HG02588 (cell line): ENCODE results near the gene USP28.
"Not testable (repeated sequence)": the region's sequence is repeated elsewhere in the genome, so short reads cannot be mapped to it uniquely, and the experiment has no call there.

Experiments
- ATAC-seq: cut with Tn5 transposase; IDR thresholded peaks from one replicate; pipeline ENCODE4 v1.9.1; 2021; ENCODE audit warnings: mild to moderate bottlenecking, moderate library complexity; ENCODE audit not compliant: unreplicated experiment

Gene USP28

GRCh38 chr11:113879446-113879845, 4.1 kb upstream of the USP28 start:
- not testable (repeated sequence) for ATAC-seq

DNA sequence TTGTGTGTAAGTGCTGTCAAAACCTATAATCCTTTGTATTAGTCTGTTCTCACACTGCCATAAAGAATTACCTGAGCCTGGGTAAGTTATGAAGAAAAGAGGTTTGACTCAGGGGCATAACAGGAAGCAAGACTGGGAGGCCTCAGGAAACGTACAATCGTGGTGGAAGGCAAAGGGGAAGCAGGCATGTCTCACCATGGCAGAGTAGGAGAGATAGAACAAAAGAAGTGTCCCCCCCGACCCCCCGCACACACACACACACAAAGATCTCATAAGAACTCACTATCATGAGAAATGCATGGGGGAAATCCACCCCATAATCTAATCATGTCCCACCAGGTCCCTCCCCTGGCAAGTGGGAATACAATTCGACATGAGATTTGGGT, 2.3 kb upstream of the USP28 start:
- no peak for ATAC-seq

DNA sequence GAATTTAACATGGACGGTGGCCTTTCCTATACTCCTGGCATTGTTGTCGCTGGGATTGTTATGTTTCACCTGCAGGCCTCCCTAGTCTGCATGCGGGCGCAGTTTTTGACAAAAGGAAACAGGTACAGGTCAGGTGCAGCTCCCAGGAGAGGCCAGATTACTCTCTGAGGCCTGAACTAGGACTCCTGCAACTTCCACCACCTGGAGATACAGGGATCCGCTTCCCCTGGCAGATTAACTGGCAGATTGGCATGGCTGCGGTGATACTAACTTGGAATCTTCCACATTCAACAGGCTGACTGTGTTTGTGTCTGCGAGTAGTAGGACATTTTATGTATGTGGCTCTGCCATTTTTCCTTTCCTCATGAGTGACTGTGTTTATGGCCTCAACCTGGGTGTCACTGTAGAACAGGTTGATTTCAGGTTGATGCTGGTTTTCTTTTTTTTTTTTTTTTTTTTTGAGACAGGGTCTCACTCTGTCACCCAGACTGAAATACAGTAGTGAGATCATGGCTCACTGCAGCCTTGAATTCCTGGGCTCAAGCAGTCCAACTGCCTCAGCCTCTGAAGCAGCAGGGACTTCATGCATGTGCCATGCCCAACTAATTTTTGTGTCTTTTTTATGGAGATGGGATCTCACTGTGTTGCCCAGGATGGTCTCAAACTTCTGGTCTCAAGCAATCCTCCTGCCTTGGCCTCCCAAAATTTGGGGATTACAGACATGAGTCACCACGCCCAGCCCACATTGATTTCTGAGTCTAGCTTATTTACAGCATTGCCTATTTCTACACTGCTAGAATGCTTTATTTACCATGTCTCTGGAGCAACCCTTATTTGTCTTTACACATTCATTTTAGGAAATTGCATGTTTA, 1.7 kb upstream of the USP28 start:
- ATAC-seq, result no peak

DNA sequence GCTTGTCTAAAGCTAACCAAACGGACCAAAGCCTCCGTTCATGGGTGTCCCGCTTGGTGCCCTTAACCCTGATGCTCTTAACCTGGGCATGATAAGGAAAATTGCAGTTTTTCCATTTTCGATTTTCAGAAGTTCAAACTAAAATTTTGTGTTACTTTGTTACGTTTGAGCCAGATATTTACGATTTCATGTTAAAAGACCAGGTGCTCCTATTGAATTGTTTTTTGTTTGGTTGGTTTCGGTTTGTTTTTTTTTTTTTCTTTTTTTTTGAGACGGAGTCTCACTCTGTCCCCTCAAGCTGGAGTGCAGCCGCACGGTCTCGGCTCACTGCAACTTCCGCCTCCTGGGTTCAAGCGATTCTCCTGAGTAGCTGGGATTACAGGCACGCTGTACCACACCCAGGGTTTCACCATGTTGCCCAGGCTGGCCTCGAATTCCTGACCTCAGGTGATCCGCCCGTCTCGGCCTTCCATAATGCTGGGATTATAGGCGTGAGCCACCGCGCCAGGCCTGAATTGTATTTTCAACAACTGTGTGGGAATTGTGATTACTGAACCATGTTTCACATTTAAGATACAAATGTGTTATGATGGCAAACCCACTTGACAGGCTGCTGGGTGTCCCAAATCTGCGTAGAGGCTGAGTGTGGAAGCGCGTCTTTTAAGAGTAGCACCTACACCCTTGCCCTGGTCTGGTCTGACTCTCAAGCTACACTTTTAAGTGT, 864 bp upstream of the USP28 start:
- no peak for ATAC-seq

DNA sequence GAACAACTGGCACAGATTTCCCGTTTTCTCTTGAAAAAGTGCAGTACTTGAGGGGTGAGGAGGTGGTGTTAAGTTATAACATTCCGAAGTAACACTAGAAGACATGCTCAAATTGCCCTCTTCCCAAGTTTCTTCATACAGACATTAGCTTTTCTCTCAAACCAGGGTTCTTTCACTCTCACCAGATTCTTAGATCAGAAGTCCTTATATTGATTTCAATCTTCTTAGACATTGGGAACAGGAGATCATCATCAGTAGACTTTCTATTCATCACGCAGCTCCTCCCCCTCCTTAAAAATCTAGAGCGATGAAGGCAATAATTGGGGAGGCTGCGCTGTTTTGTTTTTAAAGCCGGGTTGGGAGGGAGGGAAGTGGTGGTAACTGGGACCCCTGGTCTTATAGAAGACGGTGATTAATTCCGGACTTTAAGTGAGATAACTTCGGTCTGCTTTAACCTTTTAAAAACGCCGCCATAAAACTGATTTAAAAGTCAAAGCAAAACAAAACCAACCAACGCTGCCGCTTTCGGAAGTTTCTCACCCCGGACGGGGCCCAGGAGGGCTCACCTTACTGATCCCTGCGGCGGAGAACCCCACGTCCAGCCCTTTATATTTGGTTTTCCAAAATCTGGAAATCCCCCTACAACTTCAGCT, 665 bp downstream of the USP28 start:
- ATAC-seq, result peak; percentile 35

GRCh38 chr11:113874096-113874495, 1.3 kb downstream of the USP28 start:
- no peak for ATAC-seq

GRCh38 chr11:113873236-113873626, 2.1 kb downstream of the USP28 start:
- ATAC-seq, result no peak

DNA sequence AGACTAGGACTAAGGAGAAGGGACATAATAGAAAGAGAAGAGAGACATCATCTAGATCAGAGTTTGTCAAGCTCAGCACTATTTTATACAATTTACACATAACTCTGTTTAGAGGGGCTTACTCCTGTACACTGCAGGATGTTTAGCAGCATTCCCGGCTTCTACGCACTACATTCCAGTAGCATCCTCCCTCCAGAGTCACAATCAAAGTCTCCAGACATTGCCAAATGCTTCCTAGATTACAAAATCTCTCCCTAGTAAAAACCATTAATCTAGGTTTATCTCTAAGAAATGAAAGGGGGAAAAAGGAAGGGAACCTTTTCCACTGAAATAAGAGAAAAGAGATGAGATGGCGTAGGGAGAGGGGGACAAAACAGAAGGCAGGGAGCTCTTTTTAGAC, 4.0 kb downstream of the USP28 start:
- ATAC-seq, result no peak

DNA sequence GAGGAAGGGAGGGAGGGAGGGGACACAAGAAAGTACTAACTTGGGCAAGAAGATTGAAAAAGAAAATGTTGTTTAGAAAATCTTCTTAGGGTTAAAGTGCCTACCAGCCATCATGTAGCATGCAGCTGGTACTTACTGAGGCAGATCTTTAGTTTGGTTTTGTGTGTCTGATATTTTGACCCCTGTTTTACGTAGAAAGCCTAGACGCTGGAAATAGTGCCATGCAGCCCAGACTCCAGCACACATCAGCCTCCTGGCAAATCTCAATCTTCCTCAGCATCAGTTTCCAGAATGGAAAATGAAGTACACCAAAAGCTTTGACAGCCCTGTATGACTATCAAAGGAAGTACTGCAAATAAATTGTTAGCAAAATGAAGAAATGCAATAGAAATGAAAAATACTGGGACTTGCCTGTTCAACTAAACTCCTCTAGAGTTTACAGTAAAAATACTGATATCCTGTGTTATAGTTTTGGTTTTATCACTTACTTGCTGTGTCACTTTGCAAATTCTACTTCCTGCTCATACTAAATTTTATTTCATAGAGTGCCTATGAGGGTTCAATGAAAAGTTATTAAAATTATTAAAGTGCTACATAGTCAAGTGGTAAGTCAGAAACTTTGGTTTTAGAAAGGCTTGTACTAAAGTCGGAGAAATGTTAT, 7.4 kb downstream of the USP28 start:
- no peak for ATAC-seq

DNA sequence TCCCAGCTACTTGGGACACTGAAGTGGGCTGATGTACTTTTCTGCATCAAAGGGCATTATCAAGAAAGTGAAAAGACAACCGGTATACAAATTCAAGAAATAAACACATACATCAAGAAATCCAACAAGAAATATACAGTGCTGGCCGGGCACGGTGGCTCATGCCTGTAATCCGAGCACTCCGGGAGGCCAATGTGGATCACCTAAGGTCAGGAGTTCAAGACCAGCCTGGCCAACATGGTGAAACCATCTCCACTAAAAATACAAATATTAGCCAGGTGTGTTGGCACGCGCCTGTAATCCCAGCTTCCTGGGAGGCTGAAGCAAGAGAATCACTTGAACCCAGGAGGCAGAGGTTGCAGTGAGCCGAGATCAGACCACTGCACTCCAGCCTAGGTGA, 9.5 kb downstream of the USP28 start:
- ATAC-seq, result no peak

DNA sequence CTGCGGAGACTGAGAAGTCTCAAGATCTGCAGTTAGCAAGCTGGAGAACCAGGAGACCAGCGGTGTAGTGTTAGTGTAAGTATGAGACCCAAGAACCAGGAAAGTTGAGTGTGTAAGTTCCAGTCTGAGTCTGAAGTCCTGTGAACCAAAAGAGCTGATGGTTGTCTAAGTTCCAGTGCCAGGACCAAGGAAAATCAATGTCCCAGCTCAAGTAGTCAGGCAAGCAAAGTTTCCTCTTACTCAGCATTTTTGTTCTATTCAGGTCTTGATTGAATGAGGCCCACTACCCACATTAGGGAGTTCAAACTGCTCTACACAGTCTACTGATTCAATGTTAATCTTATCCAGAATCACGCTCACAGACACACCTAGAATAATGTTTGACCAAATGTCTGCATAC, 11.0 kb downstream of the USP28 start:
- ATAC-seq, result no peak

- ATAC-seq, result no peak
Observed at GRCh38 chr11:113862435-113862834, 12.9 kb downstream of the USP28 start.

DNA sequence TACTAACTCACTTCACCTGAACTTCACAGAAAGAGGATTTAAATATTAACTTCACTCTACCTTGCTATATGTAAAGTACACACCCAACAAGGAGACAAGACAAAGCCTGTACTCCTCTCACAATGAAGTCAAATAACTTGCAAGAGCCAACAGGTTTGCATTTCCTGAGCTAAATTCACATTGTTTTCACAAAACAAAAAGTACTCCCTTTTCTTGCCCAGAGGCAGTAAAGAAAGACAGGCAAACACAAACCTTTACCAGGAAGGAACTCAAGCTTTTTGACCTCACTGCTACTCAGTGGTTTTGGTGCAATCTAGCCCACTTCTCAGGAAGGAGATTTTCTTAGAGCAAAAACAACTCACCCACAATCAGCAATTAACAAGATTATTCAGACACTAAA, 15.7 kb downstream of the USP28 start:
- no peak for ATAC-seq

GRCh38 chr11:113856966-113857759, 18.2 kb downstream of the USP28 start:
- no peak for ATAC-seq

DNA sequence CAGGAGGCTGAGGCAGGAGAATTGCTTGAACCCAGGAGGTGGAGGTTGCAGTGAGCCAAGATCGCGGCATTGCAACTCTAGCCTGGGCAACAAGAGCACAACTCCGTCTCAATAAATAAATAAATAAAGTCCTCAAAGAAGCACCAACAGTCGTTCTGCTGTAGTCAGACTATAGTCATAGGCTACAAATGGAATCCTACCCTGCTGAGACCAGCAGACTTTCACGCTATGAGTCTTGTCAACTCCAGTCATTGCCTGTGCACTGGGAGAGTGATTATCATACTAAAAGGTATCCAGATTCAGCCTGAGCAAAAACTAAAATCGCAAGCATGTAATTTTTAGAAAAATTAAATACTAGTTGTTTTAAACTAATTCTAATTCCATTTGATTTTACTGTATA, 19.6 kb downstream of the USP28 start:
- ATAC-seq, result no peak

DNA sequence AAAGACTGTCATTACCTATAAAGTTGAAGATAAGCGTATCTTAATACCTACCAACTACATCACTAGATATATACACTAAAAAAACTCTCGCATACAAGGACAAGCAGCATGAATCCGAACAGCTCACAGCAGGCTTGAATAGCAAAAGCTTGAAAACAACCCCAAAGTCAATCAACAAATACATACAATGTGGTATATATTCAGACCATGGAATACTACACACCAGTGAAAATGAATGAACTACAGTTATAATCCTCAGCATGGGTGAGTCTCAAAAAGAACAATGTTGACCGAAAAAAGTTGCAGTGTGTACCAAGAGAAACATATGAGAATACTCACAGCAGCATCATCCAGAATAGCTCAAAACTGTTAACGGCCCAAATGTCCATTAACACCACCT, 25.2 kb downstream of the USP28 start:
- ATAC-seq, result no peak

DNA sequence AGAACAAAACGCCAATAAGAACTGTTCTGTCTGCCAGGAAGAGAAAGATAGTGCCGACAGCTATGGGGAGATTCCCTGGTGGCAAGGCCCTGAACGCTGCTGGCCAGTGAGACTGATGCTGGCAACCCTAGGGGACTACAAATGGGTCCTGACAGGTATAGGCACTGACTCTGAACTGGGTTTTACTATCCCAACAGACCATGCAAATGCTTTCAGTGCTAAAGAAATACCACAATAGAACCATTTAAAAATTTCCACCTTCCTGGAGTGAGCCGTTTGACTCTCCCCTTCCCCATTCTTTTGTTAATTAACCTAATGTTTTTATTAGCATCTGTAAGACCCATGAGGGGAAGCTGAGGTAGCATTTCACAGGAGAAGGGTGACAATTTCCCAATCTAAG, 25.7 kb downstream of the USP28 start:
- ATAC-seq, result no peak

DNA sequence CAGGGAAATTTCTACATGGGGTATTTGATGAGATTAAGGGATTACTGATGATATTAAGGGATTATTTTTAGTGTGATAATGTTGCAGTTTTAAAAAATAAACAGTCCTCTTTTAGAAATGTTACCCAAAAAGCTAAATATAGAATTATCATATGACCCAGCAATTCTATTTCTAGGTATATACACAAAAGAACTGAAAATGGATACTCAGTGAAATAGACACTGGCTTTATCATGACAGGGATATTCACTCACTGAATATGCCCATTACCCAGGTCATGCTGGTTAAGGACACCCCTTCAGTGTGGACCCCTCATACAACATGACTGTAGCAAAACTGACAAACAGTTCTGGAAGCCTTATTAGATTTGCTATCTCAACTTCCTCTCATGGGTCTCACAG, 27.8 kb downstream of the USP28 start:
- no peak for ATAC-seq

DNA sequence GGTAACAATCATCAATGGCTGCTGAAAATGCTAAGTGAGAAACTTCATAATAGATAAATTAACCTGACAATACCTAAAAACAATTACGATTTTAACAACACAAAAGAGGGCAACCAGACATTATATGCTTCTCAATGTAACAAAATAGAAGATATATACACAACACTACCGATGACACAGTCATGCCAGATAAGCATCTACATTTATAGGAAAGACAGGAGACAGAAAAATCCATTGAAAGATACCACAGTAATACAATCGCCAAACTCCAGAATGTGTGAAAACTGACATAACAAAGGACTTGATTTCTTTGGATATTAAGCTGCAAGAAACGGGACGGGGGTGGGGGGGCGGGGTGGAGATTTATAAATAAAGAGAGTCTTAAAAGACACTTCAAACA, 28.3 kb downstream of the USP28 start:
- no peak for ATAC-seq

DNA sequence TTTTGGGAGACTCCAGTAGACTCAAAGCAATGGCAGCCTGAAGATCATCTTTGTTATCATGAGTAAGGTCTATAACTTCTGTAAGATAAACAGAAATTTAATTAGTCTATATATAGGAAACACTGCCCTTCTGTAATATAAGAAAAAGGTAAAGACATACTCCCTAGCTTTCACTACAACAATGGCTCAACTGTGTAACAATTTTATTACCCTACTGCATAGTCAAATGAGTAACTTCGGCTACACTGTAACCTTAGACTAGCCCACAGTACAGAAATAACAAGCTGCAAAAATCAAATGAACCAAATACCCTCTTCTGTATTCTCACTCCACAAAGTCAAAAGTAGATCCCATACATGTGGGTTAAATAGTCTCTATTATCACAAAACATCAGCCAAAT, 33.7 kb downstream of the USP28 start:
- ATAC-seq, result no peak
